VCaP (cell line): ENCODE measurements around the gene GLIS1.

ENCODE experiments used
- H3K27ac ChIP-seq: fragments of 450-650 bp; 2 replicates; pipeline ENCODE4 v1.5.1; 2017
- TF ChIP-seq, protein P1 (sequence below): fragments of 450-650 bp; conservative IDR thresholded peaks from 2 replicates; pipeline ENCODE4 v1.5.1; 2017; ENCODE audit warnings: mild to moderate bottlenecking, moderate library complexity

The GLIS1 gene

DNA sequence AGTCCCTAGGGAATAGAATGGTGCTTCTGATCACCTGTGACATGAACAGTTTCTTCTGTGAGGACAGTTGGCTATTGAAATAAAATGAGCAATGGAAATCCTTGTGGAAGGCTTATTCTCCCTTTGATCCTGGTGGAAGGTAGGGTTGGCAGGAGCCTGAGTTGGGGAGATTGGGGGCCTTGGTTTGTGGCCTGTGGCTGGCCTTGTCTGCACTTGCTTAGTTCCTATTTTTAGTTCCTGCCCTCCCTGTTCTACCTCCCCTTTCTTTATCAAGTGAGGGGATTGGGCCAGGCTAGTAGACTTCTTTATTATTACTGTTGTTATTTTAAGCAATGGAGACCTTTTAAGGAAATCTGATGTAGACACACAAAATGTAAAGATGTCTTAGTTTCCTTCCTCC is 271.6 kb downstream of the GLIS1 start:
- TF ChIP-seq, protein P1, sequence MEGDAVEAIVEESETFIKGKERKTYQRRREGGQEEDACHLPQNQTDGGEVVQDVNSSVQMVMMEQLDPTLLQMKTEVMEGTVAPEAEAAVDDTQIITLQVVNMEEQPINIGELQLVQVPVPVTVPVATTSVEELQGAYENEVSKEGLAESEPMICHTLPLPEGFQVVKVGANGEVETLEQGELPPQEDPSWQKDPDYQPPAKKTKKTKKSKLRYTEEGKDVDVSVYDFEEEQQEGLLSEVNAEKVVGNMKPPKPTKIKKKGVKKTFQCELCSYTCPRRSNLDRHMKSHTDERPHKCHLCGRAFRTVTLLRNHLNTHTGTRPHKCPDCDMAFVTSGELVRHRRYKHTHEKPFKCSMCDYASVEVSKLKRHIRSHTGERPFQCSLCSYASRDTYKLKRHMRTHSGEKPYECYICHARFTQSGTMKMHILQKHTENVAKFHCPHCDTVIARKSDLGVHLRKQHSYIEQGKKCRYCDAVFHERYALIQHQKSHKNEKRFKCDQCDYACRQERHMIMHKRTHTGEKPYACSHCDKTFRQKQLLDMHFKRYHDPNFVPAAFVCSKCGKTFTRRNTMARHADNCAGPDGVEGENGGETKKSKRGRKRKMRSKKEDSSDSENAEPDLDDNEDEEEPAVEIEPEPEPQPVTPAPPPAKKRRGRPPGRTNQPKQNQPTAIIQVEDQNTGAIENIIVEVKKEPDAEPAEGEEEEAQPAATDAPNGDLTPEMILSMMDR: no peak
- no peak overlapping the region for H3K27ac ChIP-seq

DNA sequence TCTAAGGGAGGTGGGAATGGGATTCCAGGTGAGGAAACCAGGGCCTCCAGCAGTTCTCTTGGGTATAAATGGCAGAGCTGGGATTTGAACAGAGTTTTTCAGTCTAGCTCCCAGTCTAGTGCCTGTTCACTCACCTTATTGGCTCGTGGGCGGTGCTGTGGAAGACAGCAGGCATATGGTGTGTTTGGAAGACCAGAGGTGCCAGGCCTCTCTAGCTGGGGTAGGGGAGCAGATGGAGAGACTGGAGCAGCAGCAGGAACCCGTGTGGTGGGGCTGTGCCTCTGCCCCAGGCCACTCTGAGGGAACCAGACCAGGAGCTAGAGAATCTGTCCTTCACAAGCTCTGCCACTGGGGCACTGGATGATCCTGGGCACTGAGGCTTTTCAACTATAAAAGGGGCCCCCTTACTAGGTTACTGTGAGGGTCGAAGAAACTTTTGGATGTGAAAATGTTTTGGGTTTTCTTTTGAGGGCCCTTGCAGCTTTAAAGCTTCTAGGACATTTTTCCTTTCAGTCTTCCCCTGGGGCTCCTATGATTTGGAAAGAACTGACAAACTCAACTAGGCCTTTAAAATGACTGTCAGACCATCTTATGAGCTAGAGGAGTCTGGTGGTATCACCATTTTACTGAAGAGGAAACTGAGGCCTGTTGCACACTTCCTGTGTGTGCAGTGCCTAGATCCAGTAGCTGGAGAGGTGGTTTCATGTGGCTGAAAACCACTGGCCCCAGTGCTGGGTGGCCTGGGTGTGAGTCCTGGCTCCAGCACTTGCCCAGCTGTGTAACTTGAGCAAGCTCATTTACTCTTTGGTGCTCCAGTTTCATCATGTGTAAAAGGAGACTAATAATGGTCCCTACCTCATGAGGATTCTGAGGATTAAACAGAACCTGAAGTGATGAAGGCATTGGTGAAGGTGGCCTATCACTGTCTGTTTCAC is 273.7 kb downstream of the GLIS1 start:
- H3K27ac ChIP-seq: no peak overlapping the region
- TF ChIP-seq, protein P1: no peak

DNA sequence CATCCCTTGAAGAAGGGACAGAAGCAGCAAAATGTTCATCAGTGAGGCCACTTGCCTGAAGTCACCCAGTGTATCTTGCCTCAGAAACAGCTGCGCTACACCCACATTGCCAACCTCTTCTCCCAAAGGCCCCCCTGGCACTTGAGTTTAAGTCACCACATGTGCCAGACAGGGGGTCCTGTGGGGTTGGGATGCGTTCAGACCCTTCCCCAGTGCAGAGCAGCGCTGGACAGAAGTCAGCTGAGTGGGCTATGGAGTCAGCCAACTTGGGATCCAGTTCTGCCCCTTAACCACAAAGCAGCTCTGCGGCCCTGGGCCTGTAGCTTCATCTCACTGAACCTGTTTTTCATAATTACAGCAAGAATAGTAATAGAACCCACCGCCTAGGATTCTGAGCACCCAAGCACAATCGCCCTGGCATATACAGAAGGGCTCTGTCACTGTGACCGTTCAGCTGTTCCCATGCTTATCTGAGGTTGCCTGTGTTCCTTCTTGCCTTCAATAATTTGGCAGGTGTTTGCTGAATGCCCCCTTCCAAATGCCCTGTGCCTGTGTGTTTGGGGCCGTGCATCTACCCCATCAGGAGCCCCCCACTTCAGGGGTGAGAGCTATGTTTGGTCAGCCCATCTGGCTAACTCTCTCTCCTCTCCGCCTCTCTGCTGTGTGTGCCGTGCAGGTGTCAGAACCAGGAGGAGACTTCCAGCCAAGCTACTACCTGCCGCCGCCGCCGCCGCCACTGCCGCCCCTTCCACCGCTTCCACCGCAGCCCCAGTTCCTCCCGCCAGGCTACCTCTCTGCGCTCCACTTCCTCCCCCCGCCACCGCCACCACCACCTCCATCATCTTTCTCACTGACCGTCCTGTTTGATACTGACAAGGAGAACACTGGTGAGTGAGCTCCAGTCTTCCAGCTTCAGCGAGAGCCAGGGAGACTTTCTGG is 274.7 kb downstream of the GLIS1 start:
- TF ChIP-seq, protein P1: no peak
- no peak overlapping the region for H3K27ac ChIP-seq

DNA sequence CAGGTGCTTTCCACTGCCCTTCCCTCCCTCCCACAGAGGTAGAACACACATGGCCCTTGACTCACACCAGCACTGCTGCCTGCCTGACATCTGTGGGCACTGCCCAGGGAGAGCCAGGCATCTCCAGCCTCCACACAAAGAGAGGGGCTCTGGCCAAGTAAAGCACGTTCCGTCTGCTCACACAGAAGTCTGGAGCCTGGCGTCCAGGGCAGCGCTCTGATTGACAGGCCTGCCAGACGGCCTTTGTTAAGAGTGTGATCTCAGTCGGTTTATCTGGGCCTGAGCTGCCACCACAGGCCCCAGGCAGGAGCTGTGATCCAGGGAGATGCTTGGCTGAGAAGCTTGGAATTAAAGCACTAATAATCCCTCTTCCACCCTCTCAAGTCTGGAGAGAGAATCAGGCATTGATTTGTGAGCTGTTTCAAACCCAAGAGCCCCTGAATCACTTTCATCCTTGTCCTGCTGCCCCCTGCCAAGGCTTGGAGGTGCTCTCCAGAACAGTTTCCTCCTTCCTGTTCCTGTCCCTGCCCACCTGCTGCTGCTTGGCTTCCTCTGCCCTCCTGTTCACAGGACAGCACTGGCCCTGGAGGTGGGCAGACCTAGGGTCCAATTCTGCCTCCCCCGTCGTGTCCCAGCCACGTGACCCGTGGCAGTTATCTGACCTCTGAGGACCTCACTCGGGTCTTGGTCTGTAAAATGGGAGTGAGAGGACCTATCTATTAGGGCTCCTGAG is 276.0 kb downstream of the GLIS1 start:
- TF ChIP-seq, protein P1: no peak
- H3K27ac ChIP-seq: no peak overlapping the region

DNA sequence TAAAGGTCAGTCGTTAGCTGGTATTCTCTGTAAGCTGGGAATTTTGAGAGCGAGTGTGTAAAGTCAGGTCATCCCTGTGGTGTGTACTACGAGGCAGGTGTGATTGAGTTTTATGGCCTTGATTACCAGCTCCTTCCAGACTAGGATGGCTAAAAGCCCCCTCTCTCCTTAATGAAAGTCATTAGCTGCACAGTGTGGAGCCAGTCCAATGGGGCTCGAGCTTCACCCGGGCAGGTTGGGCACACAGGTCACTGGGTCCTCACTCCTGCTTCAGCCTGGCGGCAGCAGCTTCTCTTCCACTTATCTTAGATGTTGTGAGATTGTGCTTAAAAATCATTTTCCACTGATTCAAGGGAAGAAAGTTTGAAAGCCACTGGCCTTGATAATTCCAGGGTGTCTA is 276.8 kb downstream of the GLIS1 start:
- TF ChIP-seq, protein P1: no peak

DNA sequence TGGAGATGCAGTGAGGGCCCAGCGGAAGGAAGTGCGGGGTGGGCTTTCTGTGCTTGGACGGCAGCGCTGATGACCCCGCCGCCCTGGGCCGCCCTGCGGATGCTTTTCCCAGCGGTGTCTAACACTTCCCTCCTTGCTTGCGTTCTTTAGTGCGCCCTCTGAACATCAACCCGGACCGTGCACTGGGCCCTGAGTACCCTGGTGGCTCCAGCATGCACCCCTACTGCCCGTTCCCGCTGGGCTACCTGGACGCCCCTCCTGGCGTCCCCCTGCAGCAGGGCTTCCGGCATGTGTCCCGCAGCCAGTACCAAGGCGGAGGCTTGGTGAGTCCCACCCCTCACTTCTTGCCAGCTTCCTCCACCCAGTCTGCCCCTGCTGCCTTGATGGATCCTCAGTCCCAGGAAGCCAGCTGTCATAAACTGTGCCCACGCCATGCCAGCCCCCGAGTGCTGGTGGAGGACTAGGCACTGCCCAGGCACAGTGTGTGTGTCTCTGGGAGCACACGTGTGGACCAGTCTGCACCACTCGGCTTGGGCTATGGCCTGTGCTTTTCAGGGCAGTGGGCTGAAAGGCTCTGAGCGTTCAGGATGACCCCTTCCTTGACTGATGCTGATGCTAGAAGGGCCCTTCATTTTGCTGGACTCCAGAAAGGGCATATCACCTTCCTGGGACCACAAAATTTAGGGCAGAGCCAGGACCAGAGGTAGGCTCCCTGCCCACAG is 277.5 kb downstream of the GLIS1 start:
- no peak overlapping the region for H3K27ac ChIP-seq
- TF ChIP-seq, protein P1: no peak

More for the DNA sequence above, 276.8 kb downstream of the GLIS1 start:
- no peak overlapping the region for H3K27ac ChIP-seq
